CD4-positive, alpha-beta T cell treated with Interleukin-6 at 100 ng/mL for 8 hours (primary cell): Measurements from ENCODE around the gene SYT1.
"Not testable (repeated sequence)": the region's sequence is repeated elsewhere in the genome, so short reads cannot be mapped to it uniquely, and the experiment has no call there.

ENCODE experiments used
- DNase-seq: peaks from one replicate; pipeline ENCODE4 v3.0.0-alpha.2; 2020; ENCODE audit warnings: mixed read lengths, low spot score

SYT1 gene

GRCh38 chr12:78864403-78864869 lies at the start of gene SYT1:
Gene SYT1, plus strand, starts transcription at chr12:78864774.
- DNase-seq = no peak

- no peak for DNase-seq
Measured at GRCh38 chr12:78818487-78818886, 46.1 kb upstream of the SYT1 start.

GRCh38 chr12:78820946-78821345 lies 43.6 kb upstream of the SYT1 start:
- no peak for DNase-seq

GRCh38 chr12:78824918-78825317 lies 39.7 kb upstream of the SYT1 start:
- no peak for DNase-seq

GRCh38 chr12:78829690-78830089 lies 34.9 kb upstream of the SYT1 start:
- no peak for DNase-seq

GRCh38 chr12:78835493-78835892 lies 29.1 kb upstream of the SYT1 start:
- no peak for DNase-seq

- DNase-seq = not testable (repeated sequence)
Measured at GRCh38 chr12:78840518-78841019, 24.0 kb upstream of the SYT1 start.

- DNase-seq = no peak
Measured at GRCh38 chr12:78853231-78853630, 11.3 kb upstream of the SYT1 start.

- DNase-seq = no peak
Measured at GRCh38 chr12:78863482-78864402, 832 bp upstream of the SYT1 start.

GRCh38 chr12:78864870-78865463 lies 393 bp downstream of the SYT1 start:
- no peak for DNase-seq

- DNase-seq = no peak
Measured at GRCh38 chr12:78865516-78865915, 942 bp downstream of the SYT1 start.

- DNase-seq = no peak
Measured at GRCh38 chr12:78866518-78866917, 1.9 kb downstream of the SYT1 start.

GRCh38 chr12:78870539-78870938 lies 6.0 kb downstream of the SYT1 start:
- no peak for DNase-seq

- no peak for DNase-seq
Measured at GRCh38 chr12:78871566-78871965, 7.0 kb downstream of the SYT1 start.

- no peak for DNase-seq
Measured at GRCh38 chr12:78878459-78878858, 13.9 kb downstream of the SYT1 start.

GRCh38 chr12:78878866-78879265 lies 14.3 kb downstream of the SYT1 start:
- DNase-seq = no peak

- no peak for DNase-seq
Measured at GRCh38 chr12:78880078-78880477, 15.5 kb downstream of the SYT1 start.

- DNase-seq = no peak
Measured at GRCh38 chr12:78881685-78882084, 17.1 kb downstream of the SYT1 start.

GRCh38 chr12:78885466-78885865 lies 20.9 kb downstream of the SYT1 start:
- DNase-seq = no peak

GRCh38 chr12:78886719-78887407 lies 22.3 kb downstream of the SYT1 start:
- no peak for DNase-seq

- no peak for DNase-seq
Measured at GRCh38 chr12:78887444-78887843, 22.9 kb downstream of the SYT1 start.

- DNase-seq = no peak
Measured at GRCh38 chr12:78888568-78888967, 24.0 kb downstream of the SYT1 start.
